ENCODE measurements around the gene LNX2.

- TF ChIP-seq CTCF (IDR thresholded peaks at IDR 0.05) (no peak), POLR2A (IDR thresholded peaks at IDR 0.05) (no peak)
These were observed 37.4 kb upstream of the LNX2 start for GRCh38 chr13:27657724-27658123.
